Raji (cell line): Measurements from ENCODE around the gene BBS2.

Experiments used
- POLR2A ChIP-seq: IDR thresholded peaks from 2 replicates; pipeline ENCODE4 v1.6.1; 2011; ENCODE audit warnings: low read depth, low read length, control low read depth; ENCODE audit not compliant: insufficient read depth

BBS2 gene

GRCh38 chr16:56470232-56470631 is 49.6 kb downstream of the BBS2 start:
- no peak for TF ChIP-seq POLR2A

- no peak for TF ChIP-seq POLR2A
Observed at GRCh38 chr16:56469748-56470147, 50.1 kb downstream of the BBS2 start.

GRCh38 chr16:56468800-56469199 is 51.0 kb downstream of the BBS2 start:
- no peak for TF ChIP-seq POLR2A

- no peak for TF ChIP-seq POLR2A
Observed at GRCh38 chr16:56466344-56466743, 53.5 kb downstream of the BBS2 start.

GRCh38 chr16:56463153-56463552 is 56.7 kb downstream of the BBS2 start:
- no peak for TF ChIP-seq POLR2A

GRCh38 chr16:56462064-56462796 is 57.6 kb downstream of the BBS2 start:
- no peak for TF ChIP-seq POLR2A

GRCh38 chr16:56460101-56460500 is 59.7 kb downstream of the BBS2 start:
- TF ChIP-seq POLR2A, result no peak

- TF ChIP-seq POLR2A, result no peak
Observed at GRCh38 chr16:56457927-56458470, 61.8 kb downstream of the BBS2 start.

GRCh38 chr16:56451753-56452689 is 67.8 kb downstream of the BBS2 start:
- TF ChIP-seq POLR2A, result no peak

GRCh38 chr16:56450986-56451752 is 68.7 kb downstream of the BBS2 start, which contains the start of the genes NUDT21 and OGFOD1:
NUDT21 (minus strand) TSS chr16:56451332; CDS start chr16:56451202, 130 bp downstream.
OGFOD1 (plus strand) TSS chr16:56451554; CDS start chr16:56451613, 59 bp downstream.
- TF ChIP-seq POLR2A, result peak; percentile 72

GRCh38 chr16:56450275-56450985 is 69.4 kb downstream of the BBS2 start:
- no peak for TF ChIP-seq POLR2A

GRCh38 chr16:56448005-56448404 is 71.8 kb downstream of the BBS2 start:
- TF ChIP-seq POLR2A, result no peak

GRCh38 chr16:56447286-56447685 is 72.5 kb downstream of the BBS2 start:
- TF ChIP-seq POLR2A, result no peak

- TF ChIP-seq POLR2A, result no peak
Observed at GRCh38 chr16:56438038-56438437, 81.8 kb downstream of the BBS2 start.

GRCh38 chr16:56436258-56436657 is 83.6 kb downstream of the BBS2 start:
- TF ChIP-seq POLR2A, result no peak
